NCI-H146 (cell line): ENCODE results near the gene GRIN2A.

ENCODE experiments used
- DNase-seq: peaks from one replicate; lab custom pipeline; 2025; lab: John Stamatoyannopoulos, UW

Gene GRIN2A

GRCh38 chr16:9854675-9855074 is 327.6 kb downstream of the GRIN2A start:
- no peak for DNase-seq

- DNase-seq: no peak
Observed at GRCh38 chr16:9852003-9852402, 330.2 kb downstream of the GRIN2A start.

GRCh38 chr16:9850817-9851216 is 331.4 kb downstream of the GRIN2A start:
- DNase-seq: no peak

GRCh38 chr16:9849697-9850245 is 332.5 kb downstream of the GRIN2A start:
- DNase-seq: no peak

- DNase-seq: no peak
Observed at GRCh38 chr16:9847146-9847545, 335.1 kb downstream of the GRIN2A start.

- DNase-seq: no peak
Observed at GRCh38 chr16:9846362-9847099, 335.7 kb downstream of the GRIN2A start.

- DNase-seq: no peak
Observed at GRCh38 chr16:9845661-9846361, 336.4 kb downstream of the GRIN2A start.

GRCh38 chr16:9844361-9844760 is 337.9 kb downstream of the GRIN2A start:
- DNase-seq: no peak

GRCh38 chr16:9843424-9844018 is 338.7 kb downstream of the GRIN2A start:
- no peak for DNase-seq

GRCh38 chr16:9840761-9841665 is 341.2 kb downstream of the GRIN2A start:
- no peak for DNase-seq

GRCh38 chr16:9837481-9837880 is 344.7 kb downstream of the GRIN2A start:
- no peak for DNase-seq

- no peak for DNase-seq
Observed at GRCh38 chr16:9836118-9836736, 346.0 kb downstream of the GRIN2A start.

- DNase-seq: no peak
Observed at GRCh38 chr16:9827062-9827752, 355.0 kb downstream of the GRIN2A start.

GRCh38 chr16:9826656-9827055 is 355.6 kb downstream of the GRIN2A start:
- DNase-seq: no peak

- DNase-seq: no peak
Observed at GRCh38 chr16:9824200-9825068, 357.8 kb downstream of the GRIN2A start.

- DNase-seq: no peak
Observed at GRCh38 chr16:9823510-9823909, 358.7 kb downstream of the GRIN2A start.

- no peak for DNase-seq
Observed at GRCh38 chr16:9821970-9822369, 360.3 kb downstream of the GRIN2A start.

GRCh38 chr16:9821331-9821730 is 360.9 kb downstream of the GRIN2A start:
- DNase-seq: no peak

- DNase-seq: no peak
Observed at GRCh38 chr16:9820476-9821246, 361.6 kb downstream of the GRIN2A start.
